ENCODE results near the gene ATXN1. TPM values are rescaled to one million over a fixed set of nuclear protein-coding genes. Genes with fewer than 3 reads are reported as not detected.

Gene ATXN1
- total and polyA plus RNA-seq, 2 of the 8 experiments (the other 6 are each of a cell fraction or from before 2014, with no cell fraction given), result 1.6 to 4.0 TPM

DNA sequence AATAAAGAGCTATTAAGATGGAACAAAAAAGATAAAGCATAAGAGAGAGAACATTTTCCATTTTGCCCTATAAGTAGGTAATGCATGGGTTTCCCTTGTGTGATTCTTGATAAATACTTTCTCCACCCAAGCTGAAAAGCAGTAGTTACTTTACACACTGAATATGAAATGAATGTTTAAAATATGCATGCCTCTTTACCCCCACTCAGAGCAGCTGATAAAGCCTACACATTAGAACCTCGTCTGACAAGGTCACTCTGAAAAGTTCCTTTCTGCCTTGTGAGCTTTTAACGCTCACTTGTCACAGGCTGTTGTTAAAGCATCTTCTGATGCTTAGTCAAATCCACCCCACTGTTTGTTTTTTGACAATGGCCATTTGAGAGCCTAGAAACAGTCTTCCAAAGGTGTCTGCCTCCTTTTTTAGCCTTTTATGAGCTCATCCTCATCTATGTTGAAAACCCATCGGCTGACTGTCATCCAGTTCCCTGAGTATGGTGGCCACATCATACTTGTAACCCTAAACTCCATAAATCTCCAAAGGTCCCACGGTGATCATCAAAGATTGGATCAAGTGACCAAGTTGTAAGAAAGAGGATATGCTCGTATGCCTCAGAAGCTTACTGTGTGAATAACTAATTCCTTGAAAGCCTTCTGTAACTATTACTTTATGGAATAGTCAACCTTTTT, 102.8 kb downstream of the ATXN1 start:
- FAIRE-seq, result no peak
- Histone ChIP-seq H3K4me2 (ENCODE audit: insufficient read depth in 1 of 2, low read depth in 2 of 2, low read length in 2 of 2) (no peak overlapping the region), H3K23me2 (ENCODE audit: low read depth, low read length) (no peaks in the 10 kb centered on the region), H4K5ac (ENCODE audit: insufficient read length, low read depth, low read length) (no peak overlapping the region), H3K56ac (replicated peaks; ENCODE audit: insufficient read length, low read depth, low read length) (no peak overlapping the region), H2AFZ (ENCODE audit: low read length) (no peak overlapping the region), H3K27ac (ENCODE audit: low read depth, low read length) (no peak overlapping the region), H3K4me3 (ENCODE audit: extremely low read depth in 1 of 4, insufficient read depth in 2 of 4, low read depth in 3 of 4, low read length in 4 of 4) (no peak overlapping the region), H3K79me2 (ENCODE audit: control insufficient read depth in 1 of 2, insufficient read depth in 2 of 2, low read length in 2 of 2) (no peaks in the 10 kb centered on the region), H3K14ac (ENCODE audit: insufficient read length) (no peak overlapping the region), H3K27me3 (replicated peaks in 1 of 4; ENCODE audit: control insufficient read depth in 3 of 4, extremely low read depth in 1 of 4, insufficient read depth in 3 of 4, low read length in 3 of 4) (no peaks in the 10 kb centered on the region), H3K23ac (ENCODE audit: insufficient read length) (no peak overlapping the region), H2BK15ac (ENCODE audit: low read length) (no peak overlapping the region), H3K18ac (ENCODE audit: extremely low read depth, low read length) (no peak overlapping the region), H2BK12ac (ENCODE audit: low read depth, low read length) (no peak overlapping the region), H2AK5ac (ENCODE audit: low read depth, low read length) (no peak overlapping the region), H4K91ac (replicated peaks; ENCODE audit: insufficient read length, low read length) (no peak overlapping the region), H4K8ac (ENCODE audit: extremely low read depth, insufficient read depth, low read length) (no peak overlapping the region), H3K9me3 (ENCODE audit: insufficient read depth in 2 of 2, low read depth in 1 of 2, low read length in 1 of 2) (peaks cover 7 to 8% of the 10 kb centered on the region in 2 experiments; a peak in 3 of 4 replicates), H3K36me3 (ENCODE audit: control insufficient read depth in 2 of 4, insufficient read depth in 4 of 4, low read length in 3 of 4) (no peaks in the 10 kb centered on the region; a peak in 1 of 8 replicates), H2BK5ac (ENCODE audit: low read depth, low read length) (no peak overlapping the region), H2BK20ac (ENCODE audit: low read length) (no peak overlapping the region), H3K9ac (replicated peaks in 1 of 4; ENCODE audit: extremely low read depth in 1 of 4, low read depth in 3 of 4, low read length in 3 of 4) (no peak overlapping the region), H2BK120ac (replicated peaks; ENCODE audit: low read depth, low read length) (no peak overlapping the region), H3K79me1 (ENCODE audit: low read depth, low read length) (no peaks in the 10 kb centered on the region), H3K4me1 (replicated peaks in 1 of 4; ENCODE audit: control insufficient read depth in 3 of 4, insufficient read depth in 4 of 4, low read length in 3 of 4) (no peaks in the 10 kb centered on the region), H3K4ac (replicated peaks; ENCODE audit: insufficient read length, low read depth, low read length) (no peak overlapping the region), H4K20me1 (replicated peaks in 1 of 2; ENCODE audit: control insufficient read depth in 1 of 2, insufficient read depth in 2 of 2, low read length in 2 of 2) (no peaks in the 10 kb centered on the region)
- TF ChIP-seq TAF7 (optimal IDR thresholded peaks at IDR 0.05; ENCODE audit: borderline replicate concordance, low read depth, low read length) (no peak), SRF (IDR thresholded peaks at IDR 0.05; ENCODE audit: low read depth, low read length) (no peak), E2F6 (IDR thresholded peaks at IDR 0.05) (no peak), SP1 (IDR thresholded peaks at IDR 0.05; ENCODE audit: low read depth, low read length) (no peak), SP2 (IDR thresholded peaks at IDR 0.05; ENCODE audit: low read length) (no peak), RNF2 (IDR thresholded peaks at IDR 0.05; ENCODE audit: borderline replicate concordance, low read depth, low read length, missing control alignments, poor library complexity, severe bottlenecking) (no peak), PHF8 (conservative IDR thresholded peaks at IDR 0.05; ENCODE audit: low read depth, low read length) (no peak), CHD2 (IDR thresholded peaks at IDR 0.05; ENCODE audit: low read length) (no peak)
- CTCF ChIA-PET (ENCODE audit: partially characterized antibody), result interaction anchor here (1.5 kb wide), 1 partner anchor 145 kb away, joined by 3 read pairs; no protein-coding TSS in a partner anchor
- WGBS, 2 experiments (ENCODE audit: extremely low coverage in 1 of 2, insufficient coverage in 1 of 2, insufficient read length in 1 of 2, insufficient replicate concordance in 2 of 2, low coverage in 1 of 2, low lambda C conversion rate in 2 of 2, missing lambda C conversion rate in 1 of 2), result 87% methylated on average over 5 of the region's 5 CpGs; no CpG with 5 or more reads in 1 of the 2 experiments
- POLR2A ChIA-PET (ENCODE audit: partially characterized antibody), result interaction anchor here (0.6 kb wide), 1 partner anchor 371 kb away, joined by 3 read pairs; no protein-coding TSS in a partner anchor
- DNase-seq (ENCODE audit: low read depth in 1 of 2, low spot score in 2 of 2), result no peak
